ENCODE results near the gene KDM1B. TPM values are rescaled to one million over a fixed set of nuclear protein-coding genes. Genes with fewer than 3 reads are reported as not detected.
"Not testable (repeated sequence)": the region's sequence is repeated elsewhere in the genome, so short reads cannot be mapped to it uniquely, and the experiment has no call there.

Gene KDM1B
- total and polyA plus RNA-seq, 2 donors from 2014 or later, result 3.9 to 20.5 TPM

GRCh38 chr6:18171871-18172270, 16.6 kb downstream of the KDM1B start:
- no peaks in the 10 kb centered on the region for H3K27me3 ChIP-seq (ENCODE audit: control insufficient read depth, insufficient read depth, low read length)
- H3K9ac ChIP-seq (ENCODE audit: low read length in 3 of 3), result no peak overlapping the region
- no peaks in the 10 kb centered on the region for H3K4me1 ChIP-seq (ENCODE audit: control insufficient read depth in 2 of 3, insufficient read depth in 2 of 3, low read depth in 1 of 3, low read length in 3 of 3)
- TF ChIP-seq CTCF (IDR thresholded peaks at IDR 0.05; ENCODE audit: borderline replicate concordance, extremely low read depth, insufficient read depth), result no peak
- FAIRE-seq (no peak), DNase-seq (no peak)
- no peak overlapping the region for H3K27ac ChIP-seq (ENCODE audit: low read depth in 2 of 2, low read length in 2 of 2)
- H3K36me3 ChIP-seq (ENCODE audit: control insufficient read depth in 2 of 3, insufficient read depth in 3 of 3, low read length in 3 of 3), result peaks cover 0 to 8% (median 3%) of the 10 kb centered on the region in 3 donors
- peaks cover 0 to 2% (median 0%) of the 10 kb centered on the region in 3 donors for H3K9me3 ChIP-seq (ENCODE audit: control insufficient read depth in 2 of 3, insufficient read depth in 1 of 3, low read length in 3 of 3)
- H3K4me3 ChIP-seq (ENCODE audit: low read length in 3 of 3), result no peak overlapping the region
- intact Hi-C loops (cut with DNase I), result no loop called here

GRCh38 chr6:18176198-18176597, 21.0 kb downstream of the KDM1B start:
- FAIRE-seq; H3K4me1 ChIP-seq (ENCODE audit: control insufficient read depth in 2 of 3, insufficient read depth in 2 of 3, low read depth in 1 of 3, low read length in 3 of 3); DNase-seq; H3K9ac ChIP-seq (ENCODE audit: low read length in 3 of 3); intact Hi-C loops (cut with DNase I); H3K9me3 ChIP-seq (ENCODE audit: control insufficient read depth in 2 of 3, insufficient read depth in 1 of 3, low read length in 3 of 3); H3K27ac ChIP-seq (ENCODE audit: low read depth in 2 of 2, low read length in 2 of 2); H3K4me3 ChIP-seq (ENCODE audit: low read length in 3 of 3); H3K27me3 ChIP-seq (ENCODE audit: control insufficient read depth, insufficient read depth, low read length); H3K36me3 ChIP-seq (ENCODE audit: control insufficient read depth in 2 of 3, insufficient read depth in 3 of 3, low read length in 3 of 3): not testable (repeated sequence)

GRCh38 chr6:18177286-18177965, 22.2 kb downstream of the KDM1B start:
- no peaks in the 10 kb centered on the region for H3K27me3 ChIP-seq (ENCODE audit: control insufficient read depth, insufficient read depth, low read length)
- no peaks in the 10 kb centered on the region for H3K4me1 ChIP-seq (ENCODE audit: control insufficient read depth in 2 of 3, insufficient read depth in 2 of 3, low read depth in 1 of 3, low read length in 3 of 3)
- intact Hi-C loops (cut with DNase I), result no loop called here
- no peak for DNase-seq
- H3K27ac ChIP-seq (ENCODE audit: low read depth in 2 of 2, low read length in 2 of 2), result no peak overlapping the region
- no peak overlapping the region for H3K4me3 ChIP-seq (ENCODE audit: low read length in 3 of 3)
- TF ChIP-seq CTCF (IDR thresholded peaks at IDR 0.05; ENCODE audit: borderline replicate concordance, extremely low read depth, insufficient read depth), result no peak
- H3K36me3 ChIP-seq (ENCODE audit: control insufficient read depth in 2 of 3, insufficient read depth in 3 of 3, low read length in 3 of 3), result no peaks in the 10 kb centered on the region
- no peak overlapping the region for H3K9ac ChIP-seq (ENCODE audit: low read length in 3 of 3)
- no peaks in the 10 kb centered on the region for H3K9me3 ChIP-seq (ENCODE audit: control insufficient read depth in 2 of 3, insufficient read depth in 1 of 3, low read length in 3 of 3)
- peak; percentile 17 for FAIRE-seq

GRCh38 chr6:18178960-18179615, 23.9 kb downstream of the KDM1B start:
- no peaks in the 10 kb centered on the region for H3K4me1 ChIP-seq (ENCODE audit: control insufficient read depth in 2 of 3, insufficient read depth in 2 of 3, low read depth in 1 of 3, low read length in 3 of 3)
- TF ChIP-seq CTCF (IDR thresholded peaks at IDR 0.05; ENCODE audit: borderline replicate concordance, extremely low read depth, insufficient read depth), result no peak
- intact Hi-C loops (cut with DNase I), result no loop called here
- H3K27ac ChIP-seq (ENCODE audit: low read depth in 2 of 2, low read length in 2 of 2), result no peak overlapping the region
- H3K9me3 ChIP-seq (ENCODE audit: control insufficient read depth in 2 of 3, insufficient read depth in 1 of 3, low read length in 3 of 3), result no peaks in the 10 kb centered on the region
- FAIRE-seq, result peak; percentile 51
- no peak for DNase-seq
- H3K4me3 ChIP-seq (ENCODE audit: low read length in 3 of 3), result no peak overlapping the region
- no peaks in the 10 kb centered on the region for H3K27me3 ChIP-seq (ENCODE audit: control insufficient read depth, insufficient read depth, low read length)
- no peak overlapping the region for H3K9ac ChIP-seq (ENCODE audit: low read length in 3 of 3)
- no peaks in the 10 kb centered on the region for H3K36me3 ChIP-seq (ENCODE audit: control insufficient read depth in 2 of 3, insufficient read depth in 3 of 3, low read length in 3 of 3)

Data from kidney (tissue), 14 donors.